22Rv1 (cell line): ENCODE measurements around the gene TUBG2.

Experiments
- CTCF ChIP-seq: fragments of 450-650 bp; IDR thresholded peaks from 2 replicates; pipeline ENCODE4 v1.5.1; 2017; ENCODE audit warnings: mild to moderate bottlenecking
- ZFX ChIP-seq: fragments of 450-650 bp; IDR thresholded peaks from 2 replicates; pipeline ENCODE4 v1.6.1; 2017; ENCODE audit warnings: antibody characterized with exemption, borderline replicate concordance

- no peak for TF ChIP-seq CTCF
- no peak for TF ChIP-seq ZFX
These were observed 31.5 kb downstream of the TUBG2 start for GRCh38 chr17:42690596-42690995.
